RWPE1 (cell line): ENCODE measurements around the gene PARP3.

Source experiments
- CTCF ChIA-PET: fragments of 350-600 bp; sonication (Branson Sonifier 250); formaldehyde crosslinking; extraction: SDS; loops from one replicate; lab custom pipeline; 2021; lab: Yijun Ruan, JAX
- POLR2A ChIA-PET: fragments of 400-600 bp; formaldehyde crosslinking; extraction: SDS; loops from one replicate; lab custom pipeline; 2020; ENCODE audit warnings: antibody characterized with exemption; ENCODE audit not compliant: low non-redundant PET; lab: Yijun Ruan, JAX
- DNase-seq: peaks from one replicate; pipeline ENCODE4 v3.0.0; 2012; ENCODE audit warnings: low spot score
- H3K27ac ChIP-seq: fragments of 450-650 bp; 2 replicates; pipeline ENCODE4 v1.5.1; 2017
- TF ChIP-seq, protein P1 (sequence below): fragments of 450-650 bp; conservative IDR thresholded peaks from 2 replicates; pipeline ENCODE4 v1.5.1; 2017; ENCODE audit warnings: low read depth, mild to moderate bottlenecking

The PARP3 gene

GRCh38 chr3:51968883-51969678, 26.9 kb downstream of the PARP3 start:
- no peak for DNase-seq
- POLR2A ChIA-PET: interaction anchor here (0.9 kb wide), 1 partner anchor 12 kb away, joined by 3 read pairs; no protein-coding TSS in a partner anchor
- CTCF ChIA-PET: interaction anchor here (1.0 kb wide), 2 partner anchors 12 to 27 kb away, joined by 3 read pairs; partner anchors contain the start of genes PARP3 and RRP9
- peak overlapping the region; percentile 89 for H3K27ac ChIP-seq
- TF ChIP-seq, protein P1, sequence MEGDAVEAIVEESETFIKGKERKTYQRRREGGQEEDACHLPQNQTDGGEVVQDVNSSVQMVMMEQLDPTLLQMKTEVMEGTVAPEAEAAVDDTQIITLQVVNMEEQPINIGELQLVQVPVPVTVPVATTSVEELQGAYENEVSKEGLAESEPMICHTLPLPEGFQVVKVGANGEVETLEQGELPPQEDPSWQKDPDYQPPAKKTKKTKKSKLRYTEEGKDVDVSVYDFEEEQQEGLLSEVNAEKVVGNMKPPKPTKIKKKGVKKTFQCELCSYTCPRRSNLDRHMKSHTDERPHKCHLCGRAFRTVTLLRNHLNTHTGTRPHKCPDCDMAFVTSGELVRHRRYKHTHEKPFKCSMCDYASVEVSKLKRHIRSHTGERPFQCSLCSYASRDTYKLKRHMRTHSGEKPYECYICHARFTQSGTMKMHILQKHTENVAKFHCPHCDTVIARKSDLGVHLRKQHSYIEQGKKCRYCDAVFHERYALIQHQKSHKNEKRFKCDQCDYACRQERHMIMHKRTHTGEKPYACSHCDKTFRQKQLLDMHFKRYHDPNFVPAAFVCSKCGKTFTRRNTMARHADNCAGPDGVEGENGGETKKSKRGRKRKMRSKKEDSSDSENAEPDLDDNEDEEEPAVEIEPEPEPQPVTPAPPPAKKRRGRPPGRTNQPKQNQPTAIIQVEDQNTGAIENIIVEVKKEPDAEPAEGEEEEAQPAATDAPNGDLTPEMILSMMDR: no peak

GRCh38 chr3:51969841-51970240, 27.7 kb downstream of the PARP3 start:
- ChIA-PET POLR2A (interaction anchor here (0.9 kb wide), 1 partner anchor 13 kb away, joined by 3 read pairs; no protein-coding TSS in a partner anchor), CTCF (interaction anchor here (1.0 kb wide), 1 partner anchor 13 kb away, joined by 3 read pairs; no protein-coding TSS in a partner anchor)
- peak overlapping the region; percentile 89 for H3K27ac ChIP-seq
- TF ChIP-seq, protein P1: no peak
- DNase-seq: no peak

DNA sequence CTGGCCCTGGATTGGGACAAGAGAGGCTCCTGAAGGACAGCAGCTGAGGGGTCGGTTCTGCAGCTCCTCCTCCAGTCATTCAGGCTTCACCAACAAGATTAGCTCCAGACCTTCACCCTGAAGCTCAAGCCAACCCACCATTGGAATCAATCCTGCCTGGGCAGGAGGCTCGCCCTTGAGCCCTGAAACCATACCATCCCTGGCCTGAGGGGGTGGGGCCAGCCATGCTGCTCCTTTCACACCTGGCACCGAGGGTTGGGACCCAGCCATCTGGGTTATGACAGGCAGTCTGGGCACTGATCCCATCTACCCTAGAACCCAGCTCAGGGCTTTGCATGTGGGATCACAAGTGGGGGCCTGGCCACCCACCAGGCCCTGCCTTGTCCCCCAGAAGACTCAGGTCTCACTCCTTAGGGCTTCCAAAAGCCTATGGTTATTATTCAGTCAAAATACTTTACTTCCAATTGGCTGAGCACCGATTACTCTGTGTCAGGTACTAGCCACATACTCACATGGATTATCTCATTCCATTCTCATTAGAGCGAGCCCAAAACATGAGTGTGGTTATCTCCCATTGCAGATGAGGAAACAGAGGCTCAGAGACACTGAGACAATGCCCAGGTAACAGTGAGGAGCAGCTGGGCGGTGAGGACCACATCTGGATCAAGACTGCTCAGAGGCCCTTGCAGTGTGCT, 28.6 kb downstream of the PARP3 start:
- H3K27ac ChIP-seq: peak overlapping the region; percentile 89
- ChIA-PET POLR2A (no interaction called here), CTCF (no interaction called here)
- TF ChIP-seq, protein P1: no peak
- no peak for DNase-seq

GRCh38 chr3:51971350-51971749, 29.2 kb downstream of the PARP3 start:
- ChIA-PET POLR2A (no interaction called here), CTCF (no interaction called here)
- peak overlapping the region; percentile 89 for H3K27ac ChIP-seq
- TF ChIP-seq, protein P1: no peak
- no peak for DNase-seq

DNA sequence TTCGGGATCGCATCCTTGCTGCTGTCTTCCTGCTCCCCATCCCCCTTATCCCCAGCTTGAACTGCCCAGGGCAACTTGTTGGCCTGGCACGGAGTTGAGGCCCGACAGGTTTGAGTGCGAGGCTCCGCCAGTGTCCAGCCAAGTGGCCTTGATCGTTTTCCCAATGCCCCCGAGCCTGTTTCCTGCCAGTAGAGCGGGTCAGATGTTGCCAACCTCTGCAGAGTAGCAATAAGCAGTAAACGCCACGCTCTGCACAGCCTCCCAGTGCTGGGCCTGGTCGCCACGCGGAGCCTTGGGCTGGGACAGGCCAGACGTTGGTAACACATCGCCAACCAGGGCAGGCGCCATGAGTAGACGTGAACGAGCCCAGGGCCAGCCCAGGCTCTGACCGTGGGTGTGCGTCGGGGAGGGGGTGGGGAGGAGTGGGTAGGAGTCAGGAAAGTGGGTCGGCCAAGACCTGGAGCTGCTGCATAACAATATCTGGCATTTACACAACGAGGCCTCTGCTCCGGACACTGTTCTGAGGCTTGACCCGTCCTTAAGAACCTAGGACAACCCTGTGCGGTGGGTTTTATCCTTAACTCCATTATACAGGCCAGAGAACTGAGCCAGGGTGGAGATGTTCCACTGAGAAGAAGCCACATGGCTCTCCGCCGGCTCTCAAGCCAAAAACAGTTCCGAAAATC, 32.3 kb downstream of the PARP3 start:
- ChIA-PET POLR2A (interaction anchor here (0.6 to 1.0 kb wide), 2 partner anchors 8 to 10 kb away, joined by 3 read pairs; partner anchors contain the start of gene ACY1), CTCF (interaction anchor here (0.7 to 1.2 kb wide), 3 partner anchors 29 to 41 kb away, joined by 3 to 6 read pairs (median 5); no protein-coding TSS in a partner anchor)
- DNase-seq: no peak
- TF ChIP-seq, protein P1: peak; percentile 59; the same call in 1 of the 2 replicates
- peak overlapping the region; percentile 91 for H3K27ac ChIP-seq
